ENCODE measurements around the gene METTL15.

The METTL15 gene

DNA sequence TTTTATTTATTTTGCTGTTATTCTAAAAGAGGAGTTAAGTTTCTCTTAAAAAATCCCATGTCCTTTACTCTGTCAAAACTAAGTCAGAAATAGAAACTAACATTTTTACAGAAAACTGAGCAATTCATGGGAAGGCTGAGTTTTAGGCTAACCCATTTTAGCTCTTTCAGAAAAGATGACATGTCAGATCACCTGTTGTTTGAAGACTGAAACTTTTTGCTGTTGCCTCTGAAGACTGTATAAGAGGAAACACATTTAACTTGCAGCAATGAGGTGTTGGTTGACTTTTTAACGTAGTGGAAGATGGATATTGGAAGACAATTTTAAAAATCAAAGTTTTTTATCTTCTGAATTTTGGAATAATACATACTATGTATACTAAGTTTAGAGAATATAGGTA, 115.4 kb downstream of the METTL15 start:
- TF ChIP-seq, protein P1, sequence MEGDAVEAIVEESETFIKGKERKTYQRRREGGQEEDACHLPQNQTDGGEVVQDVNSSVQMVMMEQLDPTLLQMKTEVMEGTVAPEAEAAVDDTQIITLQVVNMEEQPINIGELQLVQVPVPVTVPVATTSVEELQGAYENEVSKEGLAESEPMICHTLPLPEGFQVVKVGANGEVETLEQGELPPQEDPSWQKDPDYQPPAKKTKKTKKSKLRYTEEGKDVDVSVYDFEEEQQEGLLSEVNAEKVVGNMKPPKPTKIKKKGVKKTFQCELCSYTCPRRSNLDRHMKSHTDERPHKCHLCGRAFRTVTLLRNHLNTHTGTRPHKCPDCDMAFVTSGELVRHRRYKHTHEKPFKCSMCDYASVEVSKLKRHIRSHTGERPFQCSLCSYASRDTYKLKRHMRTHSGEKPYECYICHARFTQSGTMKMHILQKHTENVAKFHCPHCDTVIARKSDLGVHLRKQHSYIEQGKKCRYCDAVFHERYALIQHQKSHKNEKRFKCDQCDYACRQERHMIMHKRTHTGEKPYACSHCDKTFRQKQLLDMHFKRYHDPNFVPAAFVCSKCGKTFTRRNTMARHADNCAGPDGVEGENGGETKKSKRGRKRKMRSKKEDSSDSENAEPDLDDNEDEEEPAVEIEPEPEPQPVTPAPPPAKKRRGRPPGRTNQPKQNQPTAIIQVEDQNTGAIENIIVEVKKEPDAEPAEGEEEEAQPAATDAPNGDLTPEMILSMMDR (IDR thresholded peaks at IDR 0.05; ENCODE audit: low read depth, low read length): no peak
- DNase-seq (ENCODE audit: extremely low read depth, low read depth): no peak

DNA sequence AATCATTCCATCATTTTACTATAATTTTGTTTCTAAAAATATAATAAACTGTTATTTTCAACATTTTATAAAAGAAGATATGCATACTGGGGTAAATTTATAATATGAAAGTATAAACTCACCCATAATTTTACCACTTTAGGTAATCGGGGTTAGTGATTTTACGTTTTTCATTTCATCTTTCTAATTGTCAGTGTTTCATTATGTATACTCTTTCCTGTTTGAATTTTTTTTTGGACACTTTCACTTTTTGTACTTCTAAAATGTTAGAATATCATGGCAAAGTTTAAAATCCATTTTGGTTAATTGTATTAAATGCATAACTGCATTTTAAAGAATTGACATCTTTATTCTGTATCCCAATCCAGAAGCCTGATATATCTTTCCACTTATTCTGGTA, 115.8 kb downstream of the METTL15 start:
- TF ChIP-seq, protein P1 (IDR thresholded peaks at IDR 0.05; ENCODE audit: low read depth, low read length): no peak
- DNase-seq (ENCODE audit: extremely low read depth, low read depth): no peak

DNA sequence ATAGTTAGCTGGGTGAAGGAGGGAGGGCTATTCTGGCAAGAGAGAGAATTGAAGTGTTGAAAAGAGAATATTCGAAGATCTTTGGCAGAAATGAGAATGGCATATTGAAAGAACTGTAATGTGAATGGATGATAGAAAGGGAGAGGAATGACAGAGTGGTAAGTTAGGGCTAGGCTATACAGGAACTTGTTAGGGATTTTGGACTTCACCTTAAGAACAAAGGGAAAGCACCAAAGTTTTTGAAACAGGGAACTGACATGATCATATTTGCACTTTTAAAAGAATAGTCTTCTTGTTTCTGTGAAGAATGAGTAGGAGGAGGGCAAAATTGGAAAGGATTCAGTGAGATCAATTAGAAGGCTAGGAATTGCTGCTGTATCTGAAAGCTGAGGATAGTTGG, 119.3 kb downstream of the METTL15 start:
- no peak for DNase-seq (ENCODE audit: extremely low read depth, low read depth)
- TF ChIP-seq, protein P1 (IDR thresholded peaks at IDR 0.05; ENCODE audit: low read depth, low read length): no peak

DNA sequence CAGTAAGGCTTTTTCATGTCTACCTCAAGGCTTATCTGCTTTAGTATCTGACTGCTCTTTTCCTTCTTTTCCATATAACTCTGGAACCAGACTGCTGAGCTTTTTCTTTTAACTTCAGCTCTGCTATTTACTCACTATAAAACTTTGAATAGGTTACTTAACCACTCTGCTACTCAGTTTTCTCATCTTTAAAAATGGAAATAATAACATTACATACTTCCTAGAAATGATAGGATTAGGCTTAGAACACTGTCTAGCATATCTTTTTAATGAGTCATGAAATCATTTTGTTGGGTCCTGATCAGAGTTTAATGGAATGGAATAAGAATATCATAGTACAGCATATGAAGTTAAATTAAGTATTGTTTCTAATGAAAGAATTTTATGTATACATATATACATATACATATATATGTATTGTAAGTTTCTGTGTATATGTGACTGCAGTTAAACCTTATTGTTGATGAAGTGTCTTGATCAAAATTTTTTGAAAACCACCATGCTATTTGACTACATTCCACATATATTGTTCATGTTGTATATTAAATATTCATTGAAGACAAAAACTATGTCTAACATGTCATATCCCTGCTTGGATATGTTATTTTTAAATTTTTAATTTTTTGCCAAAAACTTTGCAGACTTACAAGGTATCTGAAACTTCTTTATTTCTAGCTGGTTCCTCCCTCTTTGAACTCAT, 120.2 kb downstream of the METTL15 start:
- TF ChIP-seq, protein P1 (IDR thresholded peaks at IDR 0.05; ENCODE audit: low read depth, low read length): no peak
- DNase-seq (ENCODE audit: extremely low read depth, low read depth): no peak

DNA sequence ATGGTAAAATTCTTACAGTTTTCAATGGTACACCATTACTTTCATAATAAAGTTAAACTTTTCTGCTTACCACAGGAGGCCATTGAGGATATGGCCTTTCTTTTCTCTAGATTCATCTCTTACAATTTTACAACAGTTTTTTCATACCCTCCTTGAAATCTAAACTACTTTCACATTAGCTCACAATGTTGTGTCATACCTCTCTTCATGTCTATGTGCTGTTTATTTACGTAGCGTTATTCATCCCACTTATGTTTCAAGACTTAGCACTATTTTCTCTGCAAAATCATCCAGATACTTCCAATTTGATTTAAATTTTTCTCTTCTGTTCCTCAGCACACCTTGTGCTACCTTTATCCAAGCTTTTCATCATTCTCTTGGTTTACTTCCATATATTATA, 123.3 kb downstream of the METTL15 start:
- no peak for DNase-seq (ENCODE audit: extremely low read depth, low read depth)
- TF ChIP-seq, protein P1 (IDR thresholded peaks at IDR 0.05; ENCODE audit: low read depth, low read length): no peak

DNA sequence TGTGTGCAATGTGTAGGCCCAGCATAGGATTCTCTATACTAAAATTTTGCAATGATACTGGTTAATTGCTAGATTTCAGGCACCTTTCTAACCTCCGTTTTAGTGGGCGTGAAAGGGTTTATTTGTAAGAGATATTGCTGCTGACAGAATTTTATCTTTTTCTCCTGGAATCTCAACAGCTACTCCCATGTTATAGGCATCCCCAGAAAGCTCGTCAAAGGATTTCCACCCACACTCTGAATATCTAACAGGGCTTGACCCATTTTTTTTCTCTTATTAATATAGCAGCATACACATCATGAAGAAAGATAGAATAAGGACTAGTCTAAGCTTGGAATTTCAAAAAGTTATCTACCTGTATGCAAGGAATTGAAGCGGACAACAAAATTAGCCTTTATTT, 124.5 kb downstream of the METTL15 start:
- TF ChIP-seq, protein P1 (IDR thresholded peaks at IDR 0.05; ENCODE audit: low read depth, low read length): no peak
- no peak for DNase-seq (ENCODE audit: extremely low read depth, low read depth)

DNA sequence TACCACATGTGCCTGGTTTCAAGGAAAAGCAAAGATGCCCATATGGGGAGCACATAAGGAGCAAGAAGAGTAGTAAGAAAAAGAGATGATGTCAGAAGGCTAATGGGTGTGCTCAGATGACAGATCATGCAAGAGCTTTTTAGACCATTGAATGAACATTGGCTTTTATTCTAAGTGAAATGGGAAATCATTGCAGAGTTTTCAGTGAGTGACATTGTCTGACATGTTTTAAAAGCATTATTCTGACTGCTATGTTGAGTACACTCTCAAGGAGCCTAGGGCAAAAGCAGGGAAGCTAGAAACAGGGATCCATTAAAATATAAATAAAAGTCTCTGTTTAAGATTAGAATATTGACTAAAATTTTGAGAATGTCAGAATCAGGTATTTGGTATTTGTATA, 133.6 kb downstream of the METTL15 start:
- TF ChIP-seq, protein P1 (IDR thresholded peaks at IDR 0.05; ENCODE audit: low read depth, low read length): no peak
- no peak for DNase-seq (ENCODE audit: extremely low read depth, low read depth)
